MCF 10A (cell line): ENCODE data around the gene FLYWCH1. TPM values are rescaled to one million over a fixed set of nuclear protein-coding genes. Genes with fewer than 3 reads are reported as not detected.

Experiments used
- BruUV-seq: library from RNA; stranded (reverse); fragments of 400-500 nt; replicated peaks from 2 replicates; lab custom pipeline; 2021; lab: Mats Ljungman, UMichigan
- CTCF ChIA-PET: fragments of 300-600 bp; sonication (Branson Sonifier 250); formaldehyde crosslinking; extraction: SDS; loops from one replicate; lab custom pipeline; 2021; ENCODE audit warnings: antibody characterized with exemption, inconsistent platforms; lab: Yijun Ruan, JAX
- POLR2A ChIA-PET: fragments of 300-600, 350-650 bp; sonication (Branson Sonifier 250); formaldehyde crosslinking; extraction: SDS; loops from one replicate; lab custom pipeline; 2020; ENCODE audit warnings: antibody characterized with exemption, inconsistent platforms; lab: Yijun Ruan, JAX
- DNase-seq: peaks from one replicate; pipeline ENCODE4 v3.0.0-alpha.2; 2018; ENCODE audit not compliant: unreplicated experiment
- H3K27ac Mint-ChIP-seq: one replicate; pipeline ENCODE4 v1.8.0; 2022; ENCODE audit warnings: mild to moderate bottlenecking, low read depth, mixed read lengths; ENCODE audit not compliant: unreplicated experiment
- H3K27me3 Mint-ChIP-seq: one replicate; pipeline ENCODE4 v1.8.0; 2022; ENCODE audit warnings: mixed read lengths; ENCODE audit not compliant: insufficient read depth, unreplicated experiment
- H3K36me3 Mint-ChIP-seq: one replicate; pipeline ENCODE4 v1.8.0; 2022; ENCODE audit warnings: mild to moderate bottlenecking, moderate library complexity, mixed read lengths; ENCODE audit not compliant: insufficient read depth, unreplicated experiment
- H3K4me1 Mint-ChIP-seq: one replicate; pipeline ENCODE4 v1.8.0; 2022; ENCODE audit warnings: mixed read lengths; ENCODE audit not compliant: insufficient read depth, unreplicated experiment
- H3K4me3 Mint-ChIP-seq: one replicate; pipeline ENCODE4 v1.8.0; 2022; ENCODE audit warnings: mild to moderate bottlenecking, moderate library complexity, mixed read lengths; ENCODE audit not compliant: unreplicated experiment
- H3K9me3 Mint-ChIP-seq: one replicate; pipeline ENCODE4 v1.8.0; 2022; ENCODE audit warnings: mixed read lengths; ENCODE audit not compliant: unreplicated experiment
- CTCF ChIP-seq: fragments of 200-600 bp; IDR thresholded peaks from one replicate; pipeline ENCODE4 v1.8.0; 2022; ENCODE audit warnings: antibody characterized with exemption, mild to moderate bottlenecking; ENCODE audit not compliant: unreplicated experiment
- intact Hi-C: fragments of 100-400 bp; cut with micrococcal nuclease; formaldehyde crosslinking; loops from 2 replicates; pipeline ENCODE4 v1.14.1; 2022
- total RNA-seq: library from RNA; stranded (reverse); gene quantifications from 2 replicates; pipeline ENCODE4 v1.2.3, GENCODE V29; 2022

The FLYWCH1 gene
- total RNA-seq, 1 experiment from 2014 or later = 76.3 TPM

GRCh38 chr16:2963074-2963722 is 51.5 kb downstream of the FLYWCH1 start:
- Mint-ChIP-seq H3K4me3 (peak overlapping the region; percentile 77), H3K4me1 (peaks cover 5% of the 10 kb centered on the region), H3K36me3 (no peaks in the 10 kb centered on the region), H3K27ac (no peak overlapping the region), H3K27me3 (no peaks in the 10 kb centered on the region), H3K9me3 (no peaks in the 10 kb centered on the region)
- no peak for DNase-seq
- POLR2A ChIA-PET = interaction anchor here (0.8 to 0.9 kb wide), 2 partner anchors 20 to 51 kb away, joined by 3 read pairs; partner anchors contain the start of gene FLYWCH1
- BruUV-seq = no TSS peak
- CTCF ChIA-PET = interaction anchor here (0.6 to 2.2 kb wide), 9 partner anchors 12 to 1406 kb away, joined by 3 to 27 read pairs (median 4); no protein-coding TSS in a partner anchor
- intact Hi-C loops = no loop called here
- TF ChIP-seq CTCF = no peak

- intact Hi-C loops = no loop called here
- no TSS peak for BruUV-seq
- TF ChIP-seq CTCF = no peak
- no peaks in the 10 kb centered on the region for H3K36me3 Mint-ChIP-seq
- ChIA-PET CTCF (interaction anchor here (0.6 to 1.3 kb wide), 5 partner anchors 29 to 1406 kb away, joined by 3 to 5 read pairs (median 3); no protein-coding TSS in a partner anchor), POLR2A (interaction anchor here (0.8 to 1.6 kb wide), 5 partner anchors 16 to 281 kb away, joined by 3 to 5 read pairs (median 3); partner anchors contain the start of genes FLYWCH1, KCTD5 and PKMYT1)
- peaks cover 4% of the 10 kb centered on the region for H3K4me1 Mint-ChIP-seq
- no peaks in the 10 kb centered on the region for H3K27me3 Mint-ChIP-seq
- peak; percentile 53 for DNase-seq
- H3K4me3 Mint-ChIP-seq = peak within 1 kb of the TSS; percentile 77
- no peaks in the 10 kb centered on the region for H3K9me3 Mint-ChIP-seq
- no peak within 1 kb of the TSS for H3K27ac Mint-ChIP-seq
Observed at GRCh38 chr16:2963723-2964474, 52.2 kb downstream of the FLYWCH1 start, which contains the start of gene KREMEN2. Gene KREMEN2 (plus strand): TSS chr16:2964275. CDS start chr16:2964521, 246 bp downstream.

- Mint-ChIP-seq H3K4me1 (no peaks in the 10 kb centered on the region), H3K27me3 (no peaks in the 10 kb centered on the region), H3K36me3 (no peaks in the 10 kb centered on the region), H3K27ac (no peak overlapping the region), H3K9me3 (no peaks in the 10 kb centered on the region), H3K4me3 (peak overlapping the region; percentile 77)
- CTCF ChIA-PET = interaction anchor here (0.6 kb wide), 2 partner anchors 256 to 964 kb away, joined by 3 to 4 read pairs; no protein-coding TSS in a partner anchor
- no peak for TF ChIP-seq CTCF
- intact Hi-C loops = no loop called here
- peak; percentile 69 for DNase-seq
- POLR2A ChIA-PET = interaction anchor here (1.0 to 1.6 kb wide), 3 partner anchors 15 to 282 kb away, joined by 3 to 5 read pairs (median 3); partner anchors contain the start of genes KCTD5 and PKMYT1
- BruUV-seq = no TSS peak
Observed at GRCh38 chr16:2964475-2965336, 53.0 kb downstream of the FLYWCH1 start.
